Liver (tissue), 9 donors: Measurements from ENCODE around the gene MGAT3. TPM values are rescaled to one million over a fixed set of nuclear protein-coding genes. Genes with fewer than 3 reads are reported as not detected.

ENCODE experiments used
- DNase-seq: peaks from one replicate; pipeline ENCODE4 v3.0.0-alpha.2; 2017; ENCODE audit warnings: low spot score
- H3K27ac ChIP-seq, 2 donors: one replicate each; pipeline ENCODE4 v1.7.0; 2013; ENCODE audit warnings: inconsistent platforms in 2 of 2, low read length in 2 of 2, control low read depth in 1 of 2, low read depth in 1 of 2, mild to moderate bottlenecking in 1 of 2
- H3K27me3 ChIP-seq, 4 donors: one replicate each; pipeline versions ENCODE4 v1.6.1 to v1.7.0; 2013; ENCODE audit warnings: low read length in 3 of 4, inconsistent platforms in 1 of 4, mild to moderate bottlenecking in 1 of 4, moderate library complexity in 1 of 4; ENCODE audit not compliant: control insufficient read depth in 4 of 4, insufficient read depth in 4 of 4
- H3K36me3 ChIP-seq, 4 donors: one replicate each; pipeline versions ENCODE4 v1.6.1 to v1.7.0; 2013; ENCODE audit warnings: low read length in 3 of 4, mild to moderate bottlenecking in 3 of 4, low read depth in 1 of 4, moderate library complexity in 1 of 4; ENCODE audit not compliant: control insufficient read depth in 4 of 4, insufficient read depth in 3 of 4
- H3K4me1 ChIP-seq, 4 donors: one replicate each; pipeline versions ENCODE4 v1.6.1 to v1.7.0; 2013; ENCODE audit warnings: low read length in 3 of 4, mild to moderate bottlenecking in 3 of 4, moderate library complexity in 1 of 4; ENCODE audit not compliant: control insufficient read depth in 4 of 4, insufficient read depth in 4 of 4
- H3K4me3 ChIP-seq, 3 donors: one replicate each; pipeline versions ENCODE4 v1.6.1 to v1.7.0; 2013; ENCODE audit warnings: low read length in 3 of 3, control low read depth in 1 of 3, low read depth in 1 of 3, mild to moderate bottlenecking in 1 of 3
- H3K9ac ChIP-seq, 2 donors: one replicate each; pipeline ENCODE4 v1.7.0; 2013; ENCODE audit warnings: low read length in 2 of 2, mild to moderate bottlenecking in 2 of 2, moderate library complexity in 2 of 2, control low read depth in 1 of 2, low read depth in 1 of 2
- H3K9me3 ChIP-seq, 4 donors: one replicate each; pipeline versions ENCODE4 v1.6.1 to v1.7.0; 2013; ENCODE audit warnings: low read length in 3 of 4; ENCODE audit not compliant: control insufficient read depth in 4 of 4
- EGR1 ChIP-seq, 2 donors: IDR thresholded peaks; 2 replicates each; pipeline ENCODE4 v1.6.1; 2016 to 2018; ENCODE audit warnings: antibody characterized with exemption in 2 of 2, low read depth in 2 of 2
- FOXA1 ChIP-seq: IDR thresholded peaks from 2 replicates; pipeline ENCODE4 v1.6.1; 2016; ENCODE audit warnings: antibody characterized with exemption
- FOXA2 ChIP-seq: IDR thresholded peaks from 2 replicates; pipeline ENCODE4 v1.6.1; 2016; ENCODE audit warnings: antibody characterized with exemption
- GABPA ChIP-seq, 2 donors: IDR thresholded peaks in 1 of 2; conservative IDR thresholded peaks in 1 of 2; 2 replicates each; pipeline ENCODE4 v1.6.1; 2016; ENCODE audit warnings: antibody characterized with exemption in 2 of 2, mild to moderate bottlenecking in 1 of 2, moderate library complexity in 1 of 2
- HNF4A ChIP-seq, 2 donors: conservative IDR thresholded peaks; 2 replicates each; pipeline ENCODE4 v1.6.1; 2016; ENCODE audit warnings: antibody characterized with exemption in 2 of 2, mild to moderate bottlenecking in 2 of 2
- HNF4G ChIP-seq: IDR thresholded peaks from 2 replicates; pipeline ENCODE4 v1.6.1; 2016; ENCODE audit warnings: antibody characterized with exemption
- JUND ChIP-seq, 2 donors: IDR thresholded peaks; 2 replicates each; pipeline ENCODE4 v1.6.1; 2016; ENCODE audit warnings: antibody characterized with exemption in 2 of 2
- NR2F2 ChIP-seq: IDR thresholded peaks from 2 replicates; pipeline ENCODE4 v1.6.1; 2016; ENCODE audit warnings: antibody characterized with exemption
- RAD21 ChIP-seq, 2 donors: IDR thresholded peaks; 2 replicates each; pipeline ENCODE4 v1.6.1; 2016; ENCODE audit warnings: antibody characterized with exemption in 2 of 2, mild to moderate bottlenecking in 2 of 2
- REST ChIP-seq: IDR thresholded peaks from 2 replicates; pipeline ENCODE4 v1.6.1; 2016; ENCODE audit warnings: antibody characterized with exemption, mild to moderate bottlenecking
- RXRA ChIP-seq, 2 donors: IDR thresholded peaks; 2 replicates each; pipeline ENCODE4 v1.6.1; 2017 to 2018; ENCODE audit warnings: antibody characterized with exemption in 2 of 2, mild to moderate bottlenecking in 1 of 2
- SP1 ChIP-seq: IDR thresholded peaks from 2 replicates; pipeline ENCODE4 v1.6.1; 2018; ENCODE audit warnings: antibody characterized with exemption, mild to moderate bottlenecking
- TAF1 ChIP-seq: conservative IDR thresholded peaks from 2 replicates; pipeline ENCODE4 v1.6.1; 2016; ENCODE audit warnings: antibody characterized with exemption, mild to moderate bottlenecking
- YY1 ChIP-seq: IDR thresholded peaks from 2 replicates; pipeline ENCODE4 v1.6.1; 2016; ENCODE audit warnings: antibody characterized with exemption, mild to moderate bottlenecking
- ZBTB33 ChIP-seq: IDR thresholded peaks from 2 replicates; pipeline ENCODE4 v1.6.1; 2016; ENCODE audit warnings: antibody characterized with exemption
- WGBS: extraction: QIAGEN DNeasy Blood & Tissue Kit; methylation state at CpG from one replicate; pipeline ENCODE4 v1.1.7; 2013; 5-methylcytosine and 5-hydroxymethylcytosine counted together
- polyA plus RNA-seq, 2 donors: library from polyadenylated mRNA; stranded (reverse) in 1 of 2; unstranded in 1 of 2; fragments of 200-250 nt in 1 of 2; fragments of >200 nt in 1 of 2; fragmentation: Nextera tagmentation in 1 of 2; extraction: Ambion mirVana in 1 of 2; gene quantifications; one replicate each; pipeline versions ENCODE4 v1.2.1 to v1.2.3, GENCODE V29; 2013 to 2015
- total RNA-seq, 2 donors: library from RNA; depleted of rRNA; stranded (reverse); fragments of >200 nt; gene quantifications; one replicate each; pipeline ENCODE4 v1.2.3, GENCODE V29; 2014
- TF ChIP-seq, protein P1 (sequence below): IDR thresholded peaks from 2 replicates; pipeline ENCODE4 v1.6.1; 2016; ENCODE audit warnings: antibody characterized with exemption
- TF ChIP-seq, protein P2 (sequence below): IDR thresholded peaks from 2 replicates; pipeline ENCODE4 v1.6.1; 2016; ENCODE audit warnings: antibody characterized with exemption
- TF ChIP-seq, protein P3 (sequence below): fragments of 150-350 bp; IDR thresholded peaks from 2 replicates; pipeline ENCODE4 v1.5.1; 2017; ENCODE audit warnings: improper control_type of control experiment, low read depth, low read length; ENCODE audit not compliant: missing input control
- donor health status: healthy.
- donor health status: healthy.
- donor health status: healthy.
- donor health status: healthy.
- donor health status: healthy.

The MGAT3 gene
- total and polyA plus RNA-seq, 4 donors, result 0.03 to 7.6 (median 0.10) TPM

- TF ChIP-seq, protein P1, sequence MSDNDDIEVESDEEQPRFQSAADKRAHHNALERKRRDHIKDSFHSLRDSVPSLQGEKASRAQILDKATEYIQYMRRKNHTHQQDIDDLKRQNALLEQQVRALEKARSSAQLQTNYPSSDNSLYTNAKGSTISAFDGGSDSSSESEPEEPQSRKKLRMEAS, result no peak
- TF ChIP-seq, protein P2, sequence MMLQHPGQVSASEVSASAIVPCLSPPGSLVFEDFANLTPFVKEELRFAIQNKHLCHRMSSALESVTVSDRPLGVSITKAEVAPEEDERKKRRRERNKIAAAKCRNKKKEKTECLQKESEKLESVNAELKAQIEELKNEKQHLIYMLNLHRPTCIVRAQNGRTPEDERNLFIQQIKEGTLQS, result no peak
- no peak for TF ChIP-seq ZBTB33
- no peak for TF ChIP-seq JUND (IDR thresholded peaks at IDR 0.05)
- TF ChIP-seq, protein P3, sequence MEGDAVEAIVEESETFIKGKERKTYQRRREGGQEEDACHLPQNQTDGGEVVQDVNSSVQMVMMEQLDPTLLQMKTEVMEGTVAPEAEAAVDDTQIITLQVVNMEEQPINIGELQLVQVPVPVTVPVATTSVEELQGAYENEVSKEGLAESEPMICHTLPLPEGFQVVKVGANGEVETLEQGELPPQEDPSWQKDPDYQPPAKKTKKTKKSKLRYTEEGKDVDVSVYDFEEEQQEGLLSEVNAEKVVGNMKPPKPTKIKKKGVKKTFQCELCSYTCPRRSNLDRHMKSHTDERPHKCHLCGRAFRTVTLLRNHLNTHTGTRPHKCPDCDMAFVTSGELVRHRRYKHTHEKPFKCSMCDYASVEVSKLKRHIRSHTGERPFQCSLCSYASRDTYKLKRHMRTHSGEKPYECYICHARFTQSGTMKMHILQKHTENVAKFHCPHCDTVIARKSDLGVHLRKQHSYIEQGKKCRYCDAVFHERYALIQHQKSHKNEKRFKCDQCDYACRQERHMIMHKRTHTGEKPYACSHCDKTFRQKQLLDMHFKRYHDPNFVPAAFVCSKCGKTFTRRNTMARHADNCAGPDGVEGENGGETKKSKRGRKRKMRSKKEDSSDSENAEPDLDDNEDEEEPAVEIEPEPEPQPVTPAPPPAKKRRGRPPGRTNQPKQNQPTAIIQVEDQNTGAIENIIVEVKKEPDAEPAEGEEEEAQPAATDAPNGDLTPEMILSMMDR, result no peak
- no peak for TF ChIP-seq HNF4G
- TF ChIP-seq YY1, result no peak
- TF ChIP-seq SP1, result no peak
- no peak for TF ChIP-seq RAD21 (IDR thresholded peaks at IDR 0.05)
- no peak for TF ChIP-seq RXRA (IDR thresholded peaks at IDR 0.05)
- no peak for TF ChIP-seq NR2F2
- no peak for TF ChIP-seq EGR1 (IDR thresholded peaks at IDR 0.05; ENCODE audit: low read depth in 2 of 2)
- TF ChIP-seq FOXA2, result no peak
- TF ChIP-seq HNF4A (conservative IDR thresholded peaks at IDR 0.05), result no peak
- TF ChIP-seq TAF1, result no peak
- TF ChIP-seq FOXA1, result no peak
- no peak for TF ChIP-seq REST
- no peak for TF ChIP-seq GABPA (IDR thresholded peaks at IDR 0.05 in 1 of 2, conservative IDR thresholded peaks at IDR 0.05 in 1 of 2)
- no peak overlapping the region for H3K27ac ChIP-seq
- H3K9ac ChIP-seq, result no peak overlapping the region
- H3K4me3 ChIP-seq, result no peak overlapping the region
- peaks cover 28 to 64% (median 35%) of the 10 kb centered on the region in 4 donors for H3K36me3 ChIP-seq
- H3K4me1 ChIP-seq, result no peaks in the 10 kb centered on the region
- no peaks in the 10 kb centered on the region for H3K27me3 ChIP-seq
- no peaks in the 10 kb centered on the region for H3K9me3 ChIP-seq
- WGBS, result 89% methylated on average over 10 of the region's 10 CpGs
- DNase-seq, result no peak
Observed at GRCh38 chr22:39428597-39429071, 28.2 kb upstream of the MGAT3 start.
